IMR-90 (cell line): ENCODE data around the gene RBMS3. TPM values are rescaled to one million over a fixed set of nuclear protein-coding genes. Genes with fewer than 3 reads are reported as not detected.

Experiments
- ATAC-seq: fragments of 200-7000 bp; cut with Tn5 transposase; 2 replicates; pipeline ENCODE4 v1.9.1; 2020; ENCODE audit warnings: low read depth, mild to moderate bottlenecking, moderate library complexity
- BruUV-seq: library from RNA; stranded (reverse); fragments of 400-500 nt; replicated peaks from 2 replicates; lab custom pipeline; 2021; lab: Mats Ljungman, UMichigan
- CTCF ChIA-PET: fragments of 300-600 bp; formaldehyde crosslinking; extraction: SDS; loops from one replicate; lab custom pipeline; 2021; ENCODE audit warnings: antibody characterized with exemption; lab: Yijun Ruan, JAX
- POLR2A ChIA-PET: fragments of 300-600 bp; sonication (Branson Sonifier 250); formaldehyde crosslinking; loops from one replicate; lab custom pipeline; 2022; ENCODE audit warnings: antibody characterized with exemption; ENCODE audit not compliant: unreplicated experiment; lab: Charles Lee
- DNase-seq: peaks from one replicate; pipeline ENCODE4 v3.0.0; 2013
- H2AFZ ChIP-seq: replicated peaks from 2 replicates; pipeline ENCODE3; 2013; ENCODE audit warnings: low read length, mild to moderate bottlenecking; ENCODE audit not compliant: poor library complexity
- H2AK5ac ChIP-seq: 2 replicates; pipeline ENCODE4 v1.6.1; 2013; ENCODE audit warnings: low read depth, low read length, inconsistent platforms
- H2AK9ac ChIP-seq: replicated peaks from 2 replicates; pipeline ENCODE3; 2013; ENCODE audit warnings: mild to moderate bottlenecking, low read depth, low read length, moderate library complexity; ENCODE audit not compliant: poor library complexity
- H2BK120ac ChIP-seq: 2 replicates; pipeline ENCODE4 v1.6.1; 2013; ENCODE audit warnings: low read depth, low read length, inconsistent platforms
- H2BK15ac ChIP-seq: 3 replicates; pipeline ENCODE4 v1.6.1; 2013; ENCODE audit warnings: low read depth, low read length, inconsistent platforms
- H2BK20ac ChIP-seq: 2 replicates; pipeline ENCODE4 v1.6.1; 2013; ENCODE audit warnings: low read depth, mild to moderate bottlenecking, inconsistent platforms, low read length, moderate library complexity
- H2BK5ac ChIP-seq: 2 replicates; pipeline ENCODE4 v1.6.1; 2013; ENCODE audit warnings: mild to moderate bottlenecking, low read depth, low read length, inconsistent platforms; ENCODE audit not compliant: poor library complexity, severe bottlenecking
- H3K14ac ChIP-seq: replicated peaks from 2 replicates; pipeline ENCODE4 v1.6.1; 2013; ENCODE audit warnings: low read depth, low read length, inconsistent platforms
- H3K18ac ChIP-seq: 2 replicates; pipeline ENCODE4 v1.6.1; 2013; ENCODE audit warnings: low read depth, low read length, control low read depth
- H3K23ac ChIP-seq: 2 replicates; pipeline ENCODE4 v1.6.1; 2013; ENCODE audit warnings: low read depth, low read length, inconsistent platforms
- H3K27ac ChIP-seq: 2 replicates; pipeline ENCODE4 v1.5.1; 2013; ENCODE audit warnings: mild to moderate bottlenecking, control low read depth, low read length; ENCODE audit not compliant: insufficient read depth
- H3K27me3 ChIP-seq: 2 replicates; pipeline ENCODE4 v1.6.1; 2013; ENCODE audit warnings: low read length; ENCODE audit not compliant: control insufficient read depth, insufficient read depth
- H3K36me3 ChIP-seq: 2 replicates; pipeline ENCODE4 v1.6.1; 2013; ENCODE audit warnings: low read length, mixed read lengths; ENCODE audit not compliant: control insufficient read depth, insufficient read depth
- H3K4ac ChIP-seq: 2 replicates; pipeline ENCODE4 v1.6.1; 2013; ENCODE audit warnings: low read depth, low read length, inconsistent platforms
- H3K4me1 ChIP-seq: 2 replicates; pipeline ENCODE4 v1.6.1; 2013; ENCODE audit warnings: low read length, mixed read lengths; ENCODE audit not compliant: control insufficient read depth, insufficient read depth
- H3K4me2 ChIP-seq: 2 replicates; pipeline ENCODE4 v1.6.1; 2013; ENCODE audit warnings: low read depth, mild to moderate bottlenecking, control low read depth, low read length, moderate library complexity
- H3K4me3 ChIP-seq: 2 replicates; pipeline ENCODE4 v1.5.1; 2013; ENCODE audit warnings: low read depth, mild to moderate bottlenecking, control low read depth, low read length, moderate library complexity; ENCODE audit not compliant: insufficient read depth
- H3K56ac ChIP-seq: 2 replicates; pipeline ENCODE4 v1.6.1; 2013; ENCODE audit warnings: low read length, inconsistent platforms; ENCODE audit not compliant: insufficient read depth; ENCODE audit errors: extremely low read depth
- H3K79me1 ChIP-seq, 2 experiments: 2 replicates each; pipeline ENCODE4 v1.6.1; 2013; ENCODE audit warnings: low read length in 2 of 2, inconsistent platforms in 1 of 2, low read depth in 1 of 2
- H3K9ac ChIP-seq: 2 replicates; pipeline ENCODE4 v1.6.1; 2013; ENCODE audit warnings: low read depth, low read length, control low read depth
- H3K9me1 ChIP-seq: 2 replicates; pipeline ENCODE4 v1.6.1; 2013; ENCODE audit warnings: low read length, inconsistent platforms; ENCODE audit not compliant: insufficient read depth
- H3K9me3 ChIP-seq: 2 replicates; pipeline ENCODE4 v1.6.1; 2013; ENCODE audit warnings: low read length; ENCODE audit not compliant: control insufficient read depth, insufficient read depth
- H4K20me1 ChIP-seq: 2 replicates; pipeline ENCODE4 v1.6.1; 2013; ENCODE audit warnings: low read length, inconsistent platforms; ENCODE audit not compliant: insufficient read depth
- H4K5ac ChIP-seq: 2 replicates; pipeline ENCODE4 v1.6.1; 2013; ENCODE audit warnings: mild to moderate bottlenecking, low read depth, low read length, control low read depth
- H4K8ac ChIP-seq, 2 experiments: 2 replicates each; pipeline ENCODE4 v1.6.1; 2013; ENCODE audit warnings: low read depth in 2 of 2, low read length in 2 of 2, control low read depth in 1 of 2, inconsistent platforms in 1 of 2
- H4K91ac ChIP-seq: 2 replicates; pipeline ENCODE4 v1.6.1; 2013; ENCODE audit warnings: low read depth, low read length, inconsistent platforms; ENCODE audit not compliant: insufficient read depth
- BHLHE40 ChIP-seq: fragments of 150-350 bp; IDR thresholded peaks from 2 replicates; pipeline ENCODE4 v1.6.1; 2016; ENCODE audit warnings: mild to moderate bottlenecking, low read depth, low read length
- RCOR1 ChIP-seq: IDR thresholded peaks from 2 replicates; pipeline ENCODE4 v1.6.1; 2012; ENCODE audit warnings: mild to moderate bottlenecking, low read length, improper control_type of control experiment; ENCODE audit not compliant: insufficient replicate concordance
- WGBS, 2 experiments: methylation state at CpG; one replicate each; pipeline versions ENCODE4 v1.1.5 to v1.1.7; 2013; ENCODE audit warnings: missing lambda C conversion rate in 2 of 2; ENCODE audit not compliant: insufficient read length in 1 of 2; ENCODE audit errors: extremely low coverage in 2 of 2; 5-methylcytosine and 5-hydroxymethylcytosine counted together
- dilution Hi-C: fragments of 300-500 bp; cut with HindIII; formaldehyde crosslinking; loops from one replicate; pipeline ENCODE4 v1.14.3; 2018; ENCODE audit warnings: low sequenced_read_pairs; ENCODE audit not compliant: unreplicated experiment
- in situ Hi-C: fragments of 300-500 bp; cut with MboI; formaldehyde crosslinking; loops from 3 replicates; pipeline ENCODE4 v1.14.3; 2019; ENCODE audit warnings: low sequenced_read_pairs, inconsistent platforms, mixed read lengths
- intact Hi-C: fragments of 100-400 bp; cut with micrococcal nuclease; formaldehyde crosslinking; loops from 2 replicates; pipeline ENCODE4 v1.10.0; 2022
- polyA plus RNA-seq, 3 experiments: library from polyadenylated mRNA; depleted of rRNA; stranded (reverse); fragments of >200 nt; gene quantifications; 2 replicates each; pipeline ENCODE4 v1.2.3, GENCODE V29; 2012; ENCODE audit warnings: low replicate concordance in 1 of 3
- total RNA-seq: library from RNA; depleted of rRNA; stranded (reverse); fragments of >200 nt; gene quantifications from 2 replicates; pipeline ENCODE4 v1.2.3, GENCODE V29; 2012
- TF ChIP-seq, protein P1 (sequence below): fragments of 150-350 bp; IDR thresholded peaks from 2 replicates; pipeline ENCODE4 v1.6.1; 2016; ENCODE audit warnings: low read depth, mild to moderate bottlenecking, low read length, moderate library complexity, borderline replicate concordance

Gene RBMS3
- total and polyA plus RNA-seq, 2 of the 4 experiments (the other 2 are of a cell fraction): 15.2 to 127 TPM

DNA sequence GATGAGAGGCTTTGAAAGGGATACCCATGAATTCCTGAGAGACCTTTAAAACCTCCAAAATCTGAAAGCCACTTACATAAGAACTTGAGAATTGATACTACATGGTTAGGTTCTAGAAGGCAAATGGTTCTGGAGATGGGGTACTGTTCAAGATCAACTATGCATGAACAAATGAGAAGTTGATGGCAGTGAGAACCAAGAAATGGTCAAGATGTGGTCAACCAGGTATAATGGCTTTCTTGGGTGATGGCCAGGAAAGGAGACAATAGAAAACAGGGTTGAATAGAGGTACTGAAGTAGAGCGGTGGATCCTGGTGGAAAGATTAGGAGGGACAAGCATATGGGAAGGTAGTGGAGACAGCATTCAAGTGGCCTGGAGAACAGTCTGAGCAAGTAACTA, 200.4 kb downstream of the RBMS3 start:
- no peak overlapping the region for H2AK5ac ChIP-seq
- peaks cover 3% of the 10 kb centered on the region for H3K9me1 ChIP-seq
- no peak overlapping the region for H2AFZ ChIP-seq
- H2BK5ac ChIP-seq: no peak overlapping the region
- no peak overlapping the region for H4K8ac ChIP-seq
- no peaks in the 10 kb centered on the region for H3K27me3 ChIP-seq
- ChIA-PET CTCF (interaction anchor here (0.6 kb wide), 1 partner anchor 66 kb away, joined by 3 read pairs; no protein-coding TSS in a partner anchor), POLR2A (no interaction called here)
- intact Hi-C loops (loop anchor here (5.0 kb wide), 1 partner anchor 36 kb away; no protein-coding TSS in a partner anchor), dilution Hi-C loops (no loop called here), in situ Hi-C loops (no loop called here)
- DNase-seq (no peak), ATAC-seq (no peak)
- no peak overlapping the region for H2BK15ac ChIP-seq
- no peak overlapping the region for H4K91ac ChIP-seq
- H3K18ac ChIP-seq: no peak overlapping the region
- no peaks in the 10 kb centered on the region for H3K9me3 ChIP-seq
- TF ChIP-seq, protein P1, sequence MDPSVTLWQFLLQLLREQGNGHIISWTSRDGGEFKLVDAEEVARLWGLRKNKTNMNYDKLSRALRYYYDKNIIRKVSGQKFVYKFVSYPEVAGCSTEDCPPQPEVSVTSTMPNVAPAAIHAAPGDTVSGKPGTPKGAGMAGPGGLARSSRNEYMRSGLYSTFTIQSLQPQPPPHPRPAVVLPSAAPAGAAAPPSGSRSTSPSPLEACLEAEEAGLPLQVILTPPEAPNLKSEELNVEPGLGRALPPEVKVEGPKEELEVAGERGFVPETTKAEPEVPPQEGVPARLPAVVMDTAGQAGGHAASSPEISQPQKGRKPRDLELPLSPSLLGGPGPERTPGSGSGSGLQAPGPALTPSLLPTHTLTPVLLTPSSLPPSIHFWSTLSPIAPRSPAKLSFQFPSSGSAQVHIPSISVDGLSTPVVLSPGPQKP: no peak
- TF ChIP-seq BHLHE40: no peak
- no peak for TF ChIP-seq RCOR1
- H3K4me1 ChIP-seq: peaks cover 2% of the 10 kb centered on the region; the same call in 1 of the 2 replicates
- no peak overlapping the region for H2BK120ac ChIP-seq
- H4K20me1 ChIP-seq: no peaks in the 10 kb centered on the region
- BruUV-seq: no TSS peak
- H3K4me2 ChIP-seq: no peak overlapping the region
- H2AK9ac ChIP-seq: no peak overlapping the region
- H3K36me3 ChIP-seq: no peaks in the 10 kb centered on the region; the same call in 1 of the 2 replicates
- H3K9ac ChIP-seq: no peak overlapping the region
- H3K4me3 ChIP-seq: no peak overlapping the region
- H4K5ac ChIP-seq: no peak overlapping the region
- H2BK20ac ChIP-seq: no peak overlapping the region
- no peak overlapping the region for H3K56ac ChIP-seq
- H3K4ac ChIP-seq: no peak overlapping the region
- H3K14ac ChIP-seq: no peak overlapping the region
- no peak overlapping the region for H3K27ac ChIP-seq
- H3K79me1 ChIP-seq: peaks cover 15 to 40% of the 10 kb centered on the region in 2 experiments
- WGBS, 2 experiments: 100% methylated on average over 1 of the region's 1 CpG; no CpG with 5 or more reads in 1 of the 2 experiments
- H3K23ac ChIP-seq: no peak overlapping the region
